ENCODE results near the gene PDC.

GRCh38 chr1:186442651-186443375, 18.1 kb downstream of the PDC start:
- no peak for TF ChIP-seq FOXA1 (IDR thresholded peaks at IDR 0.05)
- no peak for TF ChIP-seq SP1 (IDR thresholded peaks at IDR 0.05)
- no peak for TF ChIP-seq NFRKB (IDR thresholded peaks at IDR 0.05)
- TF ChIP-seq BHLHE40 (IDR thresholded peaks at IDR 0.05; ENCODE audit: borderline replicate concordance) = no peak

Measured in HEK293T (cell line).